Panc1 (cell line): Measurements from ENCODE around the gene CA10. TPM values are rescaled to one million over a fixed set of nuclear protein-coding genes. Genes with fewer than 3 reads are reported as not detected.

ENCODE experiments used
- ATAC-seq: fragments of 200-7000 bp; cut with Tn5 transposase; 2 replicates; pipeline ENCODE4 v1.9.1; 2020; ENCODE audit warnings: mild to moderate bottlenecking, moderate library complexity
- BruUV-seq: library from RNA; stranded (reverse); fragments of 400-500 nt; replicated peaks from 2 replicates; lab custom pipeline; 2021; lab: Mats Ljungman, UMichigan
- CTCF ChIA-PET: fragments of 300-600 bp; sonication (Branson Sonifier 250); formaldehyde crosslinking; loops from one replicate; lab custom pipeline; 2022; ENCODE audit warnings: antibody characterized with exemption; lab: Charles Lee
- POLR2A ChIA-PET: fragments of 300-600 bp; sonication (Branson Sonifier 250); formaldehyde crosslinking; loops from one replicate; lab custom pipeline; 2022; ENCODE audit warnings: antibody characterized with exemption; lab: Charles Lee
- DNase-seq: peaks from one replicate; pipeline ENCODE4 v3.0.0-alpha.2; 2010; ENCODE audit warnings: low read depth, low spot score
- H3K27ac ChIP-seq: 2 replicates; pipeline ENCODE4 v1.5.1; 2011; ENCODE audit warnings: mild to moderate bottlenecking, low read length, inconsistent platforms
- H3K27me3 ChIP-seq: fragments of 200-500 bp; sonication (Bioruptor generic); 2 replicates; pipeline ENCODE4 v1.6.0; 2014; ENCODE audit warnings: low read length, inconsistent platforms; ENCODE audit not compliant: control insufficient read depth, insufficient read depth
- H3K36me3 ChIP-seq: fragments of 200-500 bp; sonication (Bioruptor generic); 2 replicates; pipeline ENCODE4 v1.5.1; 2014; ENCODE audit warnings: inconsistent platforms, mild to moderate bottlenecking, low read length, moderate library complexity; ENCODE audit not compliant: control insufficient read depth, insufficient read depth
- H3K4me1 ChIP-seq: 2 replicates; pipeline ENCODE4 v1.5.1; 2011; ENCODE audit warnings: inconsistent platforms, mild to moderate bottlenecking, low read length, moderate library complexity; ENCODE audit not compliant: control insufficient read depth, insufficient read depth
- H3K4me3 ChIP-seq, 2 experiments: 2 replicates each; pipeline ENCODE4 v1.5.1; 2011 to 2012; ENCODE audit warnings: low read depth in 2 of 2, low read length in 2 of 2, mild to moderate bottlenecking in 2 of 2, inconsistent platforms in 1 of 2, moderate library complexity in 1 of 2
- H3K9me3 ChIP-seq: fragments of 200-500 bp; sonication (Bioruptor generic); 2 replicates; pipeline ENCODE4 v1.5.1; 2014; ENCODE audit warnings: low read depth, mild to moderate bottlenecking, inconsistent platforms, low read length, moderate library complexity; ENCODE audit not compliant: control insufficient read depth, insufficient read depth
- CTCF ChIP-seq: fragments of 450-650 bp; IDR thresholded peaks from 2 replicates; pipeline ENCODE4 v1.5.1; 2017; ENCODE audit warnings: mild to moderate bottlenecking
- POLR2AphosphoS5 ChIP-seq: IDR thresholded peaks from 2 replicates; pipeline ENCODE4 v1.6.1; 2012; ENCODE audit warnings: mild to moderate bottlenecking, low read depth, low read length, moderate library complexity
- REST ChIP-seq, 2 experiments: IDR thresholded peaks; 2 replicates each; pipeline ENCODE4 v1.6.1; 2011 to 2012; ENCODE audit warnings: low read depth in 2 of 2, control low read depth in 1 of 2, low read length in 1 of 2, mild to moderate bottlenecking in 1 of 2, moderate library complexity in 1 of 2; ENCODE audit not compliant: insufficient read depth in 1 of 2
- SIN3A ChIP-seq: IDR thresholded peaks from 2 replicates; pipeline ENCODE4 v1.6.1; 2012; ENCODE audit warnings: low read depth, mild to moderate bottlenecking, low read length, moderate library complexity, borderline replicate concordance; ENCODE audit not compliant: insufficient read depth
- TCF7L2 ChIP-seq: IDR thresholded peaks from 2 replicates; pipeline ENCODE4 v1.6.1; 2011; ENCODE audit warnings: mild to moderate bottlenecking, low read depth, low read length, inconsistent platforms
- in situ Hi-C: cut with HindIII; loops from 2 replicates; pipeline ENCODE4 v1.10.0; 2016; ENCODE audit warnings: low sequenced_read_pairs, low pct_unique_long_range_greater_than_20kb
- intact Hi-C: fragments of 100-400 bp; cut with micrococcal nuclease; formaldehyde crosslinking; loops from one replicate; pipeline ENCODE4 v1.10.0; 2022; ENCODE audit not compliant: unreplicated experiment
- total RNA-seq: library from RNA; stranded (reverse); gene quantifications from one replicate; pipeline ENCODE4 v1.2.1, GENCODE V29; 2021; ENCODE audit not compliant: unreplicated experiment

CA10 gene
- total RNA-seq, 1 experiment from 2014 or later: not detected

GRCh38 chr17:52032454-52032853, 126.1 kb downstream of the CA10 start:
- in situ Hi-C loops: no loop called here
- POLR2A ChIA-PET: interaction anchor here (0.8 kb wide), 1 partner anchor 138 kb away, joined by 4 read pairs; no protein-coding TSS in a partner anchor
- no TSS peak for BruUV-seq

GRCh38 chr17:52030052-52030451, 128.5 kb downstream of the CA10 start:
- in situ Hi-C loops: no loop called here
- no TSS peak for BruUV-seq

More at GRCh38 chr17:52032454-52032853, 126.1 kb downstream of the CA10 start:
- TF ChIP-seq REST (IDR thresholded peaks at IDR 0.05; ENCODE audit: insufficient read depth in 1 of 2, low read depth in 2 of 2, low read length in 1 of 2) (no peak), CTCF (no peak), TCF7L2 (no peak), SIN3A (no peak), POLR2AphosphoS5 (no peak)
- intact Hi-C loops: no loop called here
- CTCF ChIA-PET: interaction anchor here (0.6 kb wide), 1 partner anchor 915 kb away, joined by 10 read pairs; no protein-coding TSS in a partner anchor
- H3K27ac ChIP-seq: no peak overlapping the region
- no peak for ATAC-seq
- DNase-seq: no peak
- H3K9me3 ChIP-seq: no peaks in the 10 kb centered on the region
- no peaks in the 10 kb centered on the region for H3K36me3 ChIP-seq
- no peak overlapping the region for H3K4me3 ChIP-seq
- no peaks in the 10 kb centered on the region for H3K27me3 ChIP-seq
- H3K4me1 ChIP-seq: no peaks in the 10 kb centered on the region

More at GRCh38 chr17:52030052-52030451, 128.5 kb downstream of the CA10 start:
- Histone ChIP-seq H3K4me1 (no peaks in the 10 kb centered on the region), H3K9me3 (no peaks in the 10 kb centered on the region), H3K4me3 (no peak overlapping the region), H3K36me3 (no peaks in the 10 kb centered on the region), H3K27ac (no peak overlapping the region), H3K27me3 (no peaks in the 10 kb centered on the region)
- CTCF ChIA-PET: no interaction called here
- no peak for TF ChIP-seq TCF7L2
- TF ChIP-seq SIN3A: no peak
- TF ChIP-seq REST (IDR thresholded peaks at IDR 0.05; ENCODE audit: insufficient read depth in 1 of 2, low read depth in 2 of 2, low read length in 1 of 2): no peak
- no peak for TF ChIP-seq CTCF
- no peak for TF ChIP-seq POLR2AphosphoS5
- intact Hi-C loops: no loop called here
- POLR2A ChIA-PET: no interaction called here
- ATAC-seq (no peak), DNase-seq (no peak)
